Endothelial cell of umbilical vein (primary cell): Measurements from ENCODE around the gene GIPC1. TPM values are rescaled to one million over a fixed set of nuclear protein-coding genes. Genes with fewer than 3 reads are reported as not detected.

Experiments
- BruUV-seq: library from RNA; stranded (reverse); fragments of 400-500 nt; replicated peaks from 2 replicates; lab custom pipeline; 2021; lab: Mats Ljungman, UMichigan
- CTCF ChIA-PET: fragments of 300-600, 350-600 bp; sonication (Branson Sonifier 250); formaldehyde crosslinking; loops from one replicate; lab custom pipeline; 2021; ENCODE audit warnings: antibody characterized with exemption, inconsistent platforms; lab: Charles Lee
- POLR2A ChIA-PET: fragments of 300-600, 350-600 bp; sonication (Branson Sonifier 250); formaldehyde crosslinking; loops from one replicate; lab custom pipeline; 2021; ENCODE audit warnings: antibody characterized with exemption, inconsistent platforms; lab: Charles Lee
- DNase-seq: peaks from one replicate; pipeline ENCODE4 v3.0.0-alpha.2; 2011; ENCODE audit warnings: low read depth, low spot score
- FAIRE-seq: peaks from 2 replicates; lab custom pipeline; 2011; peaks lifted over from hg19 to GRCh38; lab: Jason Lieb, UNC
- H2AFZ ChIP-seq: 2 replicates; pipeline ENCODE4 v1.6.0; 2012; ENCODE audit warnings: low read depth, low read length, control low read depth, inconsistent platforms
- H3K27ac ChIP-seq: 2 replicates; pipeline ENCODE4 v1.5.1; 2011; ENCODE audit warnings: low read depth, mild to moderate bottlenecking, control low read depth, low read length, moderate library complexity; ENCODE audit not compliant: insufficient read depth
- H3K27me3 ChIP-seq, 2 experiments: 2 replicates each; pipeline versions ENCODE4 v1.6.0 to v1.6.1; 2011; ENCODE audit warnings: low read length in 2 of 2, mixed read lengths in 1 of 2; ENCODE audit not compliant: control insufficient read depth in 2 of 2, insufficient read depth in 2 of 2
- H3K36me3 ChIP-seq, 2 experiments: 2 replicates in 1 of 2; 3 replicates in 1 of 2; pipeline ENCODE4 v1.5.1; 2011; ENCODE audit warnings: low read length in 2 of 2, mild to moderate bottlenecking in 1 of 2, moderate library complexity in 1 of 2; ENCODE audit not compliant: control insufficient read depth in 2 of 2, insufficient read depth in 2 of 2; ENCODE audit errors: extremely low read depth in 1 of 2
- H3K4me1 ChIP-seq: 3 replicates; pipeline ENCODE4 v1.5.1; 2011; ENCODE audit warnings: mild to moderate bottlenecking, low read length; ENCODE audit not compliant: control insufficient read depth, insufficient read depth; ENCODE audit errors: extremely low read depth
- H3K4me2 ChIP-seq: 2 replicates; pipeline ENCODE4 v1.6.1; 2011; ENCODE audit warnings: low read length, control low read depth, mixed read lengths; ENCODE audit not compliant: insufficient read depth
- H3K4me3 ChIP-seq, 3 experiments: fragments of 200-600 bp in 1 of 3; sonication (generic), shearing (Covaris generic) in 1 of 3; replicated peaks in 1 of 3; 2 replicates each; pipeline ENCODE4 v1.5.1; 2011 to 2016; ENCODE audit warnings: control low read depth in 3 of 3, low read length in 3 of 3, mild to moderate bottlenecking in 2 of 3, inconsistent platforms in 1 of 3, low read depth in 1 of 3, moderate library complexity in 1 of 3; ENCODE audit not compliant: insufficient read depth in 1 of 3
- H3K79me2 ChIP-seq: 2 replicates; pipeline ENCODE4 v1.6.0; 2012; ENCODE audit warnings: low read length, inconsistent platforms; ENCODE audit not compliant: control insufficient read depth, insufficient read depth
- H3K9ac ChIP-seq: replicated peaks from 2 replicates; pipeline ENCODE3; 2011; ENCODE audit warnings: low read length, control low read depth; ENCODE audit not compliant: insufficient read depth; ENCODE audit errors: extremely low read depth
- H3K9me1 ChIP-seq: replicated peaks from 3 replicates; pipeline ENCODE4 v1.6.0; 2011; ENCODE audit warnings: mild to moderate bottlenecking, low read length; ENCODE audit not compliant: control insufficient read depth, insufficient read depth; ENCODE audit errors: extremely low read depth
- H3K9me3 ChIP-seq: replicated peaks from 2 replicates; pipeline ENCODE4 v1.5.1; 2012; ENCODE audit warnings: low read length, inconsistent platforms; ENCODE audit not compliant: control insufficient read depth, insufficient read depth
- H4K20me1 ChIP-seq: replicated peaks from 2 replicates; pipeline ENCODE3; 2011; ENCODE audit warnings: mild to moderate bottlenecking, low read length; ENCODE audit not compliant: control insufficient read depth, insufficient read depth; ENCODE audit errors: extremely low read depth
- CTCF ChIP-seq, 2 donors: IDR thresholded peaks; 1 replicate in 1 of 2; 2 replicates in 1 of 2; pipeline ENCODE4 v1.5.1; 2011; ENCODE audit warnings: low read length in 2 of 2, mild to moderate bottlenecking in 2 of 2, moderate library complexity in 2 of 2, control low read depth in 1 of 2, inconsistent platforms in 1 of 2, low read depth in 1 of 2; ENCODE audit not compliant: insufficient read depth in 1 of 2; ENCODE audit errors: extremely low read depth in 1 of 2
- EZH2 ChIP-seq: IDR thresholded peaks from 2 replicates; pipeline ENCODE4 v1.6.1; 2012; ENCODE audit warnings: borderline replicate concordance, low read depth, mild to moderate bottlenecking, moderate library complexity, low read length, inconsistent platforms; ENCODE audit not compliant: severe bottlenecking
- FOS ChIP-seq: IDR thresholded peaks from 2 replicates; pipeline ENCODE4 v1.6.1; 2011; ENCODE audit warnings: mild to moderate bottlenecking, low read length, moderate library complexity, borderline replicate concordance; ENCODE audit not compliant: insufficient read depth
- MYC ChIP-seq: IDR thresholded peaks from one replicate; pipeline ENCODE4 v1.6.1; 2011; ENCODE audit warnings: mild to moderate bottlenecking, low read depth, low read length
- POLR2A ChIP-seq: IDR thresholded peaks from 2 replicates; pipeline ENCODE4 v1.6.1; 2012; ENCODE audit warnings: low read depth, mild to moderate bottlenecking, control low read depth, low read length
- POLR2AphosphoS5 ChIP-seq: IDR thresholded peaks from 2 replicates; pipeline ENCODE4 v1.6.1; 2012; ENCODE audit warnings: low read depth, mild to moderate bottlenecking, control low read depth, low read length, moderate library complexity; ENCODE audit not compliant: insufficient read depth
- dilution Hi-C: fragments of 300-500 bp; cut with MboI; formaldehyde crosslinking; loops from one replicate; pipeline ENCODE4 v1.15.0; 2019; ENCODE audit warnings: low sequenced_read_pairs; ENCODE audit not compliant: extremely low pct_ligation_motif_present
- intact Hi-C: fragments of 100-400 bp; cut with micrococcal nuclease; formaldehyde crosslinking; loops from one replicate; pipeline ENCODE4 v1.10.0; 2022
- polyA plus RNA-seq, 4 experiments: library from polyadenylated mRNA; depleted of rRNA in 3 of 4; stranded (reverse) in 3 of 4; unstranded in 1 of 4; fragments of >200 nt; gene quantifications; 2 replicates each; pipeline versions ENCODE4 v1.2.1 to v1.2.3, GENCODE V29; 2011 to 2012; ENCODE audit warnings: missing spikeins in 1 of 4
- total RNA-seq: library from RNA; stranded (reverse); gene quantifications from 2 replicates; pipeline ENCODE4 v1.2.3, GENCODE V29; 2021

Gene GIPC1
- total and polyA plus RNA-seq, 2 donors (not counting 3 experiments of a cell fraction or from before 2014, with no cell fraction given), result 108 to 141 TPM

- H3K4me2 ChIP-seq, result no peak overlapping the region
- TF ChIP-seq POLR2A (no peak), CTCF (IDR thresholded peaks at IDR 0.05; ENCODE audit: extremely low read depth in 1 of 2, insufficient read depth in 1 of 2, low read depth in 1 of 2, low read length in 2 of 2) (no peak), FOS (no peak), MYC (no peak), EZH2 (no peak), POLR2AphosphoS5 (no peak)
- no peaks in the 10 kb centered on the region for H4K20me1 ChIP-seq
- POLR2A ChIA-PET, result no interaction called here
- dilution Hi-C loops, result no loop called here
- BruUV-seq, result no TSS peak
- peaks cover 4 to 25% of the 10 kb centered on the region in 2 experiments for H3K36me3 ChIP-seq
- CTCF ChIA-PET, result interaction anchor here (0.8 to 2.5 kb wide), 16 partner anchors 9 to 335 kb away, joined by 3 to 23 read pairs (median 6); partner anchors contain the start of genes ASF1B, DDX39A, DNAJB1 and GIPC1
- no peaks in the 10 kb centered on the region for H3K27me3 ChIP-seq
- H3K9me1 ChIP-seq, result no peaks in the 10 kb centered on the region
- DNase-seq (no peak), FAIRE-seq (no peak)
- H3K4me1 ChIP-seq, result peaks cover 24% of the 10 kb centered on the region
- H3K27ac ChIP-seq, result no peak overlapping the region
- no peak overlapping the region for H3K9ac ChIP-seq
- intact Hi-C loops, result loop anchor here (1.0 to 5.0 kb wide), 2 partner anchors 37 to 324 kb away; no protein-coding TSS in a partner anchor
- H2AFZ ChIP-seq, result no peak overlapping the region
- no peaks in the 10 kb centered on the region for H3K79me2 ChIP-seq
- no peaks in the 10 kb centered on the region for H3K9me3 ChIP-seq
- H3K4me3 ChIP-seq, result no peak overlapping the region
These were observed 24.3 kb downstream of the GIPC1 start for GRCh38 chr19:14471436-14472187.
